Measurements from ENCODE around the gene EXT2.

GRCh38 chr11:44171518-44171917 is 76.0 kb downstream of the EXT2 start:
- TF ChIP-seq CTCF (IDR thresholded peaks at IDR 0.05) = no peak
- TF ChIP-seq POLR2AphosphoS5 (IDR thresholded peaks at IDR 0.05) = no peak
- no peak for TF ChIP-seq EP300 (IDR thresholded peaks at IDR 0.05)
